ENCODE data around the gene COL11A2. TPM values are rescaled to one million over a fixed set of nuclear protein-coding genes. Genes with fewer than 3 reads are reported as not detected.

Gene COL11A2
- total and polyA plus RNA-seq, 2 of the 13 experiments (the other 11 are each of a cell fraction or from before 2014, with no cell fraction given), result 0.55 TPM

DNA sequence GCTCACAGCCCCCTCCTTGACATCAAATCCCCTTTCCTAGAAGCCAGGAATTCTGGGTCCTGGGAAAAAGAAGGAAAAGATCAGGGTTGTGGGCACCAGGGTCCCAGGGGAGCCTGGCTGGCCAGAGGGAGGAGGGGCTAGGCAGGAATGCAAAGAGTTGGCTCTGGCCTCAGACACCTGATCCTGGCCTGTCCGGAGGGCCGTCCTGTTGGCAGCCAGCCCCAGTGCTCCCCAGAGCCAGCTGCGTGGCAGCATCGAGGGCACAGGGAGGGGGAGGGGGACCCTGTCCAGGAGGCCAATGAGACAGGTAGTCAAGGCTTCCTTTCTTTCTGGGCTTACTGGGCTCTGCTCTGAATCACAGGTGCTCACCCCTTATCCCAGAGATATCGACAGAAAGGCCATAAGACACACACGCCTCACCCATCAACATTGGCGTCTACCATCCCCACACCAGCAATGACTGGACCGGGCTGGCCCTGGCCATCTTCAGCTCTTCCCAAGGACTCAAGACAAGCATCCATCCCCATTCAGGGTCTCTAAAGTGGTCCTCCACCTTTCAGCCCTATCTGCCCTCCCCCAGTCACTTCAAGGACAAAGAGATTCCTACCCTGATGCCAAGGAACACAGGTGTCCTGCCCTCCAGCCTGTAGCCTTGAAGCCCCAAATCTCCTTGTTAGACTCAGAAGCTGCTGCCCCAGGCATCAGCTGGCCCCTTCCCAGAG, 723 bp downstream of the COL11A2 start (continued):
- TF ChIP-seq SOX13 (IDR thresholded peaks at IDR 0.05) (no peak), SOX13 (CRISPR knock-in tag; conservative IDR thresholded peaks at IDR 0.05 in 1 of 2, IDR thresholded peaks at IDR 0.05 in 1 of 2) (no peak), HMG20A (CRISPR knock-in tag; IDR thresholded peaks at IDR 0.05; ENCODE audit: borderline replicate concordance) (peak; percentile 24; the same call in 1 of the 2 replicates), HDAC6 (IDR thresholded peaks at IDR 0.05; ENCODE audit: low read depth, low read length) (no peak), ZNF510 (CRISPR knock-in tag; IDR thresholded peaks at IDR 0.05; ENCODE audit: low read depth) (0 out of 2 replicates have a peak, but pooled peaks have one; percentile 52), ZNF326 (CRISPR knock-in tag; IDR thresholded peaks at IDR 0.05; ENCODE audit: borderline replicate concordance) (no peak), TSC22D2 (CRISPR knock-in tag; IDR thresholded peaks at IDR 0.05; ENCODE audit: borderline replicate concordance) (no peak), ZKSCAN5 (CRISPR knock-in tag; IDR thresholded peaks at IDR 0.05) (no peak), ZNF788 (CRISPR knock-in tag; IDR thresholded peaks at IDR 0.05; ENCODE audit: borderline replicate concordance) (0 out of 2 replicates have a peak, but pooled peaks have one; percentile 42), ZNF563 (CRISPR knock-in tag; IDR thresholded peaks at IDR 0.05) (no peak), SOX6 (IDR thresholded peaks at IDR 0.05) (no peak), SOX6 (CRISPR knock-in tag; IDR thresholded peaks at IDR 0.05) (no peak), RBAK (CRISPR knock-in tag; IDR thresholded peaks at IDR 0.05) (no peak), ZNF101 (CRISPR knock-in tag; IDR thresholded peaks at IDR 0.05; ENCODE audit: borderline replicate concordance, low read depth) (no peak), MBNL3 (CRISPR knock-in tag; conservative IDR thresholded peaks at IDR 0.05) (no peak), ZNF775 (CRISPR knock-in tag; IDR thresholded peaks at IDR 0.05; ENCODE audit: borderline replicate concordance) (no peak), RAD51 (IDR thresholded peaks at IDR 0.05; ENCODE audit: borderline replicate concordance) (no peak), NFKB2 (CRISPR knock-in tag; IDR thresholded peaks at IDR 0.05; ENCODE audit: borderline replicate concordance) (no peak)
- TF ChIP-seq, protein P1, sequence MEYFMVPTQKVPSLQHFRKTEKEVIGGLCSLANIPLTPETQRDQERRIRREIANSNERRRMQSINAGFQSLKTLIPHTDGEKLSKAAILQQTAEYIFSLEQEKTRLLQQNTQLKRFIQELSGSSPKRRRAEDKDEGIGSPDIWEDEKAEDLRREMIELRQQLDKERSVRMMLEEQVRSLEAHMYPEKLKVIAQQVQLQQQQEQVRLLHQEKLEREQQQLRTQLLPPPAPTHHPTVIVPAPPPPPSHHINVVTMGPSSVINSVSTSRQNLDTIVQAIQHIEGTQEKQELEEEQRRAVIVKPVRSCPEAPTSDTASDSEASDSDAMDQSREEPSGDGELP (IDR thresholded peaks at IDR 0.05; ENCODE audit: borderline replicate concordance, low read depth), result peak; percentile 36; the same call in 1 of the 2 replicates
- TF ChIP-seq, protein P2, sequence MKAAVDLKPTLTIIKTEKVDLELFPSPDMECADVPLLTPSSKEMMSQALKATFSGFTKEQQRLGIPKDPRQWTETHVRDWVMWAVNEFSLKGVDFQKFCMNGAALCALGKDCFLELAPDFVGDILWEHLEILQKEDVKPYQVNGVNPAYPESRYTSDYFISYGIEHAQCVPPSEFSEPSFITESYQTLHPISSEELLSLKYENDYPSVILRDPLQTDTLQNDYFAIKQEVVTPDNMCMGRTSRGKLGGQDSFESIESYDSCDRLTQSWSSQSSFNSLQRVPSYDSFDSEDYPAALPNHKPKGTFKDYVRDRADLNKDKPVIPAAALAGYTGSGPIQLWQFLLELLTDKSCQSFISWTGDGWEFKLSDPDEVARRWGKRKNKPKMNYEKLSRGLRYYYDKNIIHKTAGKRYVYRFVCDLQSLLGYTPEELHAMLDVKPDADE (CRISPR knock-in tag; IDR thresholded peaks at IDR 0.05), result no peak
- TF ChIP-seq, protein P3, sequence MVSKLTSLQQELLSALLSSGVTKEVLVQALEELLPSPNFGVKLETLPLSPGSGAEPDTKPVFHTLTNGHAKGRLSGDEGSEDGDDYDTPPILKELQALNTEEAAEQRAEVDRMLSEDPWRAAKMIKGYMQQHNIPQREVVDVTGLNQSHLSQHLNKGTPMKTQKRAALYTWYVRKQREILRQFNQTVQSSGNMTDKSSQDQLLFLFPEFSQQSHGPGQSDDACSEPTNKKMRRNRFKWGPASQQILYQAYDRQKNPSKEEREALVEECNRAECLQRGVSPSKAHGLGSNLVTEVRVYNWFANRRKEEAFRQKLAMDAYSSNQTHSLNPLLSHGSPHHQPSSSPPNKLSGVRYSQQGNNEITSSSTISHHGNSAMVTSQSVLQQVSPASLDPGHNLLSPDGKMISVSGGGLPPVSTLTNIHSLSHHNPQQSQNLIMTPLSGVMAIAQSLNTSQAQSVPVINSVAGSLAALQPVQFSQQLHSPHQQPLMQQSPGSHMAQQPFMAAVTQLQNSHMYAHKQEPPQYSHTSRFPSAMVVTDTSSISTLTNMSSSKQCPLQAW (CRISPR knock-in tag; IDR thresholded peaks at IDR 0.05), result no peak
- TF ChIP-seq, protein P4, sequence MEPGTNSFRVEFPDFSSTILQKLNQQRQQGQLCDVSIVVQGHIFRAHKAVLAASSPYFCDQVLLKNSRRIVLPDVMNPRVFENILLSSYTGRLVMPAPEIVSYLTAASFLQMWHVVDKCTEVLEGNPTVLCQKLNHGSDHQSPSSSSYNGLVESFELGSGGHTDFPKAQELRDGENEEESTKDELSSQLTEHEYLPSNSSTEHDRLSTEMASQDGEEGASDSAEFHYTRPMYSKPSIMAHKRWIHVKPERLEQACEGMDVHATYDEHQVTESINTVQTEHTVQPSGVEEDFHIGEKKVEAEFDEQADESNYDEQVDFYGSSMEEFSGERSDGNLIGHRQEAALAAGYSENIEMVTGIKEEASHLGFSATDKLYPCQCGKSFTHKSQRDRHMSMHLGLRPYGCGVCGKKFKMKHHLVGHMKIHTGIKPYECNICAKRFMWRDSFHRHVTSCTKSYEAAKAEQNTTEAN (CRISPR knock-in tag; conservative IDR thresholded peaks at IDR 0.05), result no peak
- TF ChIP-seq, protein P5, sequence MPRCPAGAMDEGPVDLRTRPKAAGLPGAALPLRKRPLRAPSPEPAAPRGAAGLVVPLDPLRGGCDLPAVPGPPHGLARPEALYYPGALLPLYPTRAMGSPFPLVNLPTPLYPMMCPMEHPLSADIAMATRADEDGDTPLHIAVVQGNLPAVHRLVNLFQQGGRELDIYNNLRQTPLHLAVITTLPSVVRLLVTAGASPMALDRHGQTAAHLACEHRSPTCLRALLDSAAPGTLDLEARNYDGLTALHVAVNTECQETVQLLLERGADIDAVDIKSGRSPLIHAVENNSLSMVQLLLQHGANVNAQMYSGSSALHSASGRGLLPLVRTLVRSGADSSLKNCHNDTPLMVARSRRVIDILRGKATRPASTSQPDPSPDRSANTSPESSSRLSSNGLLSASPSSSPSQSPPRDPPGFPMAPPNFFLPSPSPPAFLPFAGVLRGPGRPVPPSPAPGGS (CRISPR knock-in tag; IDR thresholded peaks at IDR 0.05), result no peak
